Right cardiac atrium (tissue), 5 donors: Measurements from ENCODE around the gene RHOH. TPM values are rescaled to one million over a fixed set of nuclear protein-coding genes. Genes with fewer than 3 reads are reported as not detected.
"Not testable (repeated sequence)": the region's sequence is repeated elsewhere in the genome, so short reads cannot be mapped to it uniquely, and the experiment has no call there.

ENCODE experiments used
- ATAC-seq, 2 donors: fragments of 200-7000 bp; cut with Tn5 transposase; one replicate each; pipeline versions ENCODE4 v1.8.0 to v1.9.1; 2020; ENCODE audit warnings: moderate library complexity in 2 of 2, mild to moderate bottlenecking in 1 of 2
- DNase-seq, 3 donors: peaks; one replicate each; pipeline ENCODE4 v3.0.0-alpha.2; 2020
- H3K27ac ChIP-seq: one replicate; pipeline ENCODE4 v1.5.1; 2013; ENCODE audit warnings: mild to moderate bottlenecking, low read length, control low read depth, moderate library complexity
- H3K27me3 ChIP-seq: one replicate; pipeline ENCODE4 v1.6.1; 2013; ENCODE audit not compliant: control insufficient read depth, insufficient read depth
- H3K4me1 ChIP-seq: one replicate; pipeline ENCODE4 v1.6.1; 2013; ENCODE audit warnings: low read length; ENCODE audit not compliant: control insufficient read depth, insufficient read depth
- H3K4me3 ChIP-seq: one replicate; pipeline ENCODE4 v1.5.1; 2013; ENCODE audit warnings: low read length, control low read depth
- H3K9me3 ChIP-seq: one replicate; pipeline ENCODE4 v1.6.1; 2013; ENCODE audit warnings: low read length; ENCODE audit not compliant: control insufficient read depth
- WGBS: extraction: QIAGEN DNeasy Blood & Tissue Kit; methylation state at CpG from one replicate; pipeline ENCODE4 v1.1.7; 2013; 5-methylcytosine and 5-hydroxymethylcytosine counted together
- intact Hi-C, 4 donors: fragments of 100-400 bp; cut with DNase I; formaldehyde crosslinking; loops; one replicate each; pipeline versions ENCODE4 v1.11.0 to v1.14.0; 2022 to 2023
- polyA plus RNA-seq: library from polyadenylated mRNA; stranded (reverse); fragments of 200-250 nt; gene quantifications from one replicate; pipeline ENCODE4 v1.2.3, GENCODE V29; 2013
- total RNA-seq, 4 donors: library from RNA; stranded (reverse); fragmentation: NEBNext Ultra II Directional; extraction: Animal tissue kit (Norgen Biotek cat#: 25700); gene quantifications; one replicate each; pipeline ENCODE4 v1.2.1, GENCODE V29; 2021
- donor health status: healthy with polysubstance abuse.
- donor health status: DM: no; HTN: yes; CAD: no.
- donor health status: DM: no; HTN: no; CAD: no.
- donor health status: DM: no; HTN: yes; CAD: no; lungs with severe emphysema.
- donor health status: DM: yes; HTN: yes; CAD: no.

The RHOH gene
- total and polyA plus RNA-seq, 5 donors = 0.07 to 1.0 (median 0.37) TPM

DNA sequence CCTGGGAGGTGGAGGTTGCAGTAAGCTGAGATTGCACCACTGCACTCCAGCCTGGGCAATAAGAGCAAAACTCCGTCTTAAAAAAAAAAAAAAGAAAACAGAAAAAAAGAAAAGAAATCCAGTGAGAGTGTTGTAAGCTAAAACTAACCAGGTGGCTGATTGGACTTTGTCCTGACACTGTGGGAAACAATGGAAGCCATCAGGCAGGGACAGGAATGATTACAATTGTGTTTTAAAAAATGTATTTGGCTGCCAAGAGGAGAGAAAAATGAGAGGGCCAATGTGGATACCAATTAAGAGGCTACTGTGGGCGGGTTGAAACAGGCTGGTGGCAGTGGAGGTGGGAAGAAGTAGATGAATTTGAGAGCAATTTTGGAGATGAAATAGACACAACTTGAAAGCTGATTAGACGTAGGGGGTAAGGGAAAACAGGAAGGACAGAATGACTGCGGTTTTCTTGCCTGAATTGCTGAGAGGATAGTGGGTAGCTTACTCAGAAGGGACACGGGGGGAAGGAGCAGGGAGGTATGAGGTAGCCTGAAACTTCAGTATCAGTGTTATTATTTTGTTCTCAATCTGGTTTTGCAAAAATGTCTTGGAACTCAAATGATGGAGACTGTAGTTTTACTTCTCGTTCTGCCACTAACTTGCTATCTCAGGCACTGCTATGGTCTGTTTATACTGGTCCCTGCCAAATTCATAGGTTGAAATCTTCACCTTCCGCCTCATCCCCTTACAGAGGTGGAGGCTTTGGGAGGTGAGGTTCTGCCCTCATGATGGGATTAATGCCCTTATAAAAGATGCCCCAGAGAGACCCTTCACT, 92.7 kb downstream of the RHOH start:
- Histone ChIP-seq H3K27ac (no peak overlapping the region), H3K27me3 (no peaks in the 10 kb centered on the region), H3K9me3 (no peaks in the 10 kb centered on the region), H3K4me1 (no peaks in the 10 kb centered on the region), H3K4me3 (no peak overlapping the region)
- ATAC-seq = no peak
- DNase-seq = no peak
- 53% methylated on average over 7 of the region's 7 CpGs for WGBS
- intact Hi-C loops = no loop called here

DNA sequence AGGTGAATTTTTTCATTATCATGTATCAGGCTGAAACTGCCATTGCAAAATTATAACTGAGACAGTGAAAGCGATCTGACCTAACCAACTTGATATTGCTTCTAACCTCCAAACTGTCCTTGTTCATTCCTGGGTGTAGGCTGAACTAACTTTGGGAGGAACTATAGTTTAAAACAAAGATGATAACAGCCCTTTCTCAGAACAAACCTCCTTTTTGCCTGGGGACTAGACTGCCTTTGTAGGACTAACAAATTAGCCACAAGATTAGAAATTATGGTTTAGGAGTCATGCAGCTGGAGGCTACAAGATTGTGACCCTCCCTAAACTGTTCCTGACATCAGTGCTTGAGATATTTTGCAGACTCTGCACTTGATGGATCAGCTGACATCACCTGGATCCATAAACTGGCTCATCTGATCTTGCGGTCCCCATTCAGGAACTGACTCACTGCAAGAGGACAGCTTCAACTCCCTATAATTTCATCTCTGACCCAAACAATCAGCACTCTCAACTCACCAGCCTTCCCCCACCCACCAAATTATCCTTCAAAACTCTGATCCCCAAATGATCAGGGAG, 93.9 kb downstream of the RHOH start:
- ATAC-seq, H3K27ac ChIP-seq, H3K9me3 ChIP-seq, H3K4me3 ChIP-seq, intact Hi-C loops, DNase-seq, H3K27me3 ChIP-seq, H3K4me1 ChIP-seq: not testable (repeated sequence)
- WGBS = 68% methylated on average over 2 of the region's 2 CpGs

DNA sequence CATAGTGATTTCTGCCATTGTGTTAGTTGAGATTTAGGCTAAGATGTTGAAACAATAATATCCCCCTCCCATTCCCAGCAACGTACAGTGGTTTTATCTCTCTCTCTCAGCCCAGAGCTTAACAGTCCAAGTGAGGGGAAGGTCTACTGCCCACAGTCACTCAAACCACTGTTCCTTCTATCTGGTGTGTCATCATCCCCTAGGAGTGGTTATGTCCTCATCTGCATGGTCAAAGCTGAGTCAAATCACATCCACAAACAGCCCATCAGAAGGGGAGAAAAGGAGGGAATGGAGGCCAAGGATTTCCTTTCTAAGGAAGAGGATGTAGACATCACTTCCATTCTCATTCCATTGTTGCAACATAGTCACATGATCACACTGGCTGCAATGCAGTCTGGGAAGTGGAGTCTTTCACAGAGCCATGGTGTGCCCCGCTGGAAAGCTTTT, 95.5 kb downstream of the RHOH start:
- Histone ChIP-seq H3K9me3 (no peaks in the 10 kb centered on the region), H3K4me1 (no peaks in the 10 kb centered on the region), H3K27me3 (no peaks in the 10 kb centered on the region), H3K4me3 (no peak overlapping the region), H3K27ac (no peak overlapping the region)
- intact Hi-C loops = no loop called here
- no peak for DNase-seq
- WGBS = 66% methylated on average over 2 of the region's 2 CpGs
- no peak for ATAC-seq

DNA sequence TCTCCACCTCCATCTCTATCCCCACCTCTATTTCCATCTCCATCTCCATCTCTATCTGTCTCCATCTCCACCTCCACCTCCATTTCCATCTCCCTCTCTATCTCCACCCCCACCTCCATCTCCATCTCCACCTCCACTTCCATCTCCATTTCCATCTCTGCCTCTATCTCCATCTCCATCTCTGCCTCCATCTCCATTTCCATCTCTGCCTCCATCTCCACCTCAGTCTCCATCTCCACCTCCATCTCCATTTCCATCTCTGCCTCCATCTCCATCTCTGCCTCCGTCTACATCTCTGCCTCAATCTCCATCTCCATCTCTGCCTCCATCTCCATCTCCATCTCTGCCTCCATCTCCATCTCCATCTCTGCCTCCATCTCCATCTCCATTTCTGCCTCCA, 97.5 kb downstream of the RHOH start:
- no peak for ATAC-seq
- Histone ChIP-seq H3K4me1 (no peaks in the 10 kb centered on the region), H3K9me3 (no peaks in the 10 kb centered on the region), H3K27ac (no peak overlapping the region), H3K4me3 (no peak overlapping the region), H3K27me3 (no peaks in the 10 kb centered on the region)
- DNase-seq = no peak
- intact Hi-C loops = no loop called here
- 89% methylated on average over 1 of the region's 1 CpG for whole genome bisulfite sequencing

DNA sequence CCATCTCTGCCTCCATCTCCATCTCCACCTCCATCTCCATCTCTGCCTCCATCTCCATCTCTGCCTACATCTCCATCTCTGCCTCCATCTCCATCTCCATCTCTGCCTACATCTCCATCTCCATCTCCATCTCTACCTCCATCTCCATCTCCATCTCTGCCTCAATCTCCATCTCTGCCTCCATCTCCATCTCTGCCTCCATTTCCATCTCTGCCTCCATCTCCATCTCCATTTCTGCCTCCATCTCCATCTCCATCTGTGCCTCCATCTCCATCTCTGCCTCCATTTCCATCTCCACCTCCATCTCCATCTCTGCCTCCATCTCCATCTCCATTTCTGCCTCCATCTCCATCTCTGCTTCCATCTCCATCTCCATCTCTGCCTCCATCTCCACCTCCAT, 98.2 kb downstream of the RHOH start:
- H3K4me1 ChIP-seq, H3K9me3 ChIP-seq, H3K27ac ChIP-seq, DNase-seq, ATAC-seq, H3K27me3 ChIP-seq, intact Hi-C loops, H3K4me3 ChIP-seq: not testable (repeated sequence)

DNA sequence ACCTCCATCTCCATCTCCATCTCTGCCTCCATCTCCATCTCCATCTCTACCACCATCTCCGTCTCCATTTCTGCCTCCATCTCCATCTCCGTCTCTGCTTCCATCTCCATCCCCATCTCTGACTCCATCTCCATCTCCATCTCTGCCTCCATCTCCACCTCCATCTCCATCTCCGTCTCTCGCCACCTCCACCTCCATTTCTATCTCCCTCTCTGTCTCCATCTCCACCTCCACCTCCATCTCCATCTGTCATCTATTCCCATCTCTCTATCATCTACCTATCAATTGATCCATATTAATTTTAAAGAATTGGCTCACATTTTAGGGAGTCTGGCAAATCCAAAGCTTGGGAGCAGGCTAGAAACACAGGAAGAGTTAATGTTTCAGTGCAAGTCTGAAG, 98.7 kb downstream of the RHOH start:
- no peaks in the 10 kb centered on the region for H3K4me1 ChIP-seq
- WGBS = 94% methylated on average over 4 of the region's 4 CpGs
- ATAC-seq = no peak
- no peak for DNase-seq
- no peak overlapping the region for H3K27ac ChIP-seq
- intact Hi-C loops = no loop called here
- no peaks in the 10 kb centered on the region for H3K9me3 ChIP-seq
- H3K4me3 ChIP-seq = no peak overlapping the region
- no peaks in the 10 kb centered on the region for H3K27me3 ChIP-seq

Other genes with a start within 250 kb of the RHOH start
- 10 to 100 TPM; 30.0 to 37.3 (median 36.5) TPM for gene PDS5A, start 219.1 kb upstream of the RHOH start, total RNA-seq
- 13.9 TPM for gene PDS5A, start 219.1 kb upstream of the RHOH start, polyA plus RNA-seq
- 1 to 10 TPM; 5.6 to 7.3 (median 6.2) TPM for gene N4BP2, start 140.2 kb upstream of the RHOH start, total RNA-seq
- 0.86 TPM for gene N4BP2, start 140.2 kb upstream of the RHOH start, polyA plus RNA-seq
- not detected for gene CHRNA9, start 138.3 kb downstream of the RHOH start, total RNA-seq
- gene CHRNA9, start 138.3 kb downstream of the RHOH start, polyA plus RNA-seq = not detected